LNCaP clone FGC (cell line): ENCODE measurements around the gene WDR1.

Experiments
- DNase-seq: peaks from one replicate; pipeline ENCODE4 v3.0.0-alpha.2; 2011; ENCODE audit warnings: low read depth
- H3K4me3 ChIP-seq: 2 replicates; pipeline ENCODE4 v1.5.1; 2011; ENCODE audit warnings: mild to moderate bottlenecking, low read depth, low read length, control low read depth
- TF ChIP-seq, protein P1 (sequence below): IDR thresholded peaks from 2 replicates; pipeline ENCODE4 v1.5.1; 2012; ENCODE audit warnings: mild to moderate bottlenecking; ENCODE audit not compliant: control insufficient read depth, insufficient read depth; ENCODE audit errors: extremely low read depth

WDR1 gene

DNA sequence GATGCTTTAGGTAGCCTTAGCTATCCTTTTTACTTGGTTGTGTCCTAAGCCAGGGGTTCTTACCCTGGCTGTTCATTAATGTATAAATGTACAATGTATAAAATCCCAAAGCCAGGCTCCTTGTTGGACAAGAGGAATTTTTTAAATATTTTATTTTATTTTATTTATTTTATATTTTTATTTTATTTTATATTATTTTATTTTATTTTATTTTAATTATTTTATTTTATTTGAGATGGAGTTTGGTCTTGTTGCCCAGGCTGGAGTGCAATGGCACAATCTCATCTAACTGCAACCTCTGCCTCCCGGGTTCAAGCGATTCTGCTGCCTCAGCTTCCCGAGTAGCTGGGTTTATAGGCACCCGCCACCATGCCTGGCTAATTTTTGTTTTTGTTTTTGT, 87.2 kb downstream of the WDR1 start:
- DNase-seq, result no peak
- no peak overlapping the region for H3K4me3 ChIP-seq
- TF ChIP-seq, protein P1, sequence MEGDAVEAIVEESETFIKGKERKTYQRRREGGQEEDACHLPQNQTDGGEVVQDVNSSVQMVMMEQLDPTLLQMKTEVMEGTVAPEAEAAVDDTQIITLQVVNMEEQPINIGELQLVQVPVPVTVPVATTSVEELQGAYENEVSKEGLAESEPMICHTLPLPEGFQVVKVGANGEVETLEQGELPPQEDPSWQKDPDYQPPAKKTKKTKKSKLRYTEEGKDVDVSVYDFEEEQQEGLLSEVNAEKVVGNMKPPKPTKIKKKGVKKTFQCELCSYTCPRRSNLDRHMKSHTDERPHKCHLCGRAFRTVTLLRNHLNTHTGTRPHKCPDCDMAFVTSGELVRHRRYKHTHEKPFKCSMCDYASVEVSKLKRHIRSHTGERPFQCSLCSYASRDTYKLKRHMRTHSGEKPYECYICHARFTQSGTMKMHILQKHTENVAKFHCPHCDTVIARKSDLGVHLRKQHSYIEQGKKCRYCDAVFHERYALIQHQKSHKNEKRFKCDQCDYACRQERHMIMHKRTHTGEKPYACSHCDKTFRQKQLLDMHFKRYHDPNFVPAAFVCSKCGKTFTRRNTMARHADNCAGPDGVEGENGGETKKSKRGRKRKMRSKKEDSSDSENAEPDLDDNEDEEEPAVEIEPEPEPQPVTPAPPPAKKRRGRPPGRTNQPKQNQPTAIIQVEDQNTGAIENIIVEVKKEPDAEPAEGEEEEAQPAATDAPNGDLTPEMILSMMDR, result no peak

DNA sequence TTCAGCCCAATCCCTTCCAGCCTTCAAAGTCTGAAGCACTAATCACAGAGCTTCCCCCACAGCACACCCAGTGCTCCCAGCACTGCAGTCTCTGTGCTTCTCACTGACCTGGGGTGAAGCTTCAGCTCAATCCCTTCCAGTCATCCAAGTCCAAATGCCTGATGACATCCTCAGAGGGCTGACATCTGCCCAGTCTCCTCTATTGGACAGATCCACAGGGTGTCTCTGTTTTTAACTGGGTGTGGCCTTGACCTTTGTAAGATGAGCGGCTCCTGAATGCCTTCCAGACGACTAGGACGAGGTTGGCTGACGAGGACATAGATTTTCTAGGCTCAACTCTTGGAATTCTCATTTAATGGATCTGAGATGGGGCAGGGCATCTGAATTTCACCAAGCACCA, 87.7 kb downstream of the WDR1 start:
- DNase-seq, result no peak
- TF ChIP-seq, protein P1, result no peak

DNA sequence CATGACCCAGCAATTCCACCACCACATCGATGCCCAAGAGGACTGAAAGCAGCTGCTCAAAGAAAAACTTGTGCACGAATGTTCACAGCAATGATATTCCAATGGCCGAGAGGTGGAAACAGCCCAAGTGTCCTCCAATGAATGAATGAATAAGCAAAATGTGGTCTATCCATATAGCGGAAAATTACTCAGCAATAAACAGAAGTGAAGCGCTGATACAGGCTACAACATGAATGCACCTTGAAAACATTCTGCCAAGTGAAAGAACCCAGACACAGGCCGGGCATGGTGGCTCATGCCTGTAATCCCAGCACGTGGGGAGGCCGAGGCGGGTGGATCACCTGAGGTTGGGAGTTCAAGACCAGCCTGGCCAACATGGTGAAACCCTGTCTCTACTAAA, 90.1 kb downstream of the WDR1 start:
- no peak overlapping the region for H3K4me3 ChIP-seq
- TF ChIP-seq, protein P1, result no peak
- DNase-seq, result no peak

More for the DNA sequence above, 87.7 kb downstream of the WDR1 start:
- H3K4me3 ChIP-seq, result no peak overlapping the region

DNA sequence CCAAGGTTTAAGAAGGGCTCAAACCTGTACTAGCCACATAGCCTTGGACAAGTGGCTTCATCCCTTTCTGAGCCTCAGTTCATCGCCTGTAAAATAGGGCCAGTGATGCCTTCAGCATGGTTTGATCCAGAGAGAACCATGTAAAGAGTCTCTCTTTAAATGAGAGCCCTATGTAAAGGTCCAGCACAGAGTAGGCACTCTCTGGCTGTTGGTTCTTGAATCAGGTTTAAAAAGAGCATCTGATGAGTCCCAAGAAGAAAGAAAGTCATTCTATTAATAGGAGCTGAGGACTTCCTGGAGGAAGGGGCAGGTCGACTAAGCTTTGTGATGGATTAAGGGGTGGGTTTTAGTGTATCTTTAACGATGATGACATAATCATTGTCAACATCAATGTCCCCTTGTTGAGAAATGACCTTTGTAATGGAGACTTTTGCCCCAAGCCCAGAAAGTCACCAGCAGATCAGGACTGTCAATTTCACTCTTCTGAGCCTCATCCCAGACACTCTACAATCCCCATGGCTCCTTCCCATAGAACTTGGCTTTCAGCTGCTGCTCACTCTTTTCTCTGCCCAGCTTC, 91.3 kb downstream of the WDR1 start:
- TF ChIP-seq, protein P1, result no peak
- DNase-seq, result no peak
- H3K4me3 ChIP-seq, result no peak overlapping the region
